ENCODE results near the gene WNT2.
"Not testable (repeated sequence)": the region's sequence is repeated elsewhere in the genome, so short reads cannot be mapped to it uniquely, and the experiment has no call there.

WNT2 gene

GRCh38 chr7:117251687-117252086, 71.2 kb downstream of the WNT2 start:
- no peak overlapping the region for H3K4me3 ChIP-seq (ENCODE audit: low read depth in 1 of 2, low read length in 2 of 2)
- no peak overlapping the region for H3K27ac ChIP-seq (ENCODE audit: low read length)
- no peaks in the 10 kb centered on the region for H3K4me1 ChIP-seq (ENCODE audit: control insufficient read depth in 1 of 2, insufficient read depth in 2 of 2, low read length in 2 of 2)
- no peaks in the 10 kb centered on the region for H3K36me3 ChIP-seq (ENCODE audit: control insufficient read depth in 1 of 2, insufficient read depth in 2 of 2, low read length in 2 of 2)
- no peaks in the 10 kb centered on the region for H3K9me3 ChIP-seq (ENCODE audit: control insufficient read depth in 1 of 2, low read length in 2 of 2)
- H3K27me3 ChIP-seq (ENCODE audit: low read depth, low read length), result no peaks in the 10 kb centered on the region

DNA sequence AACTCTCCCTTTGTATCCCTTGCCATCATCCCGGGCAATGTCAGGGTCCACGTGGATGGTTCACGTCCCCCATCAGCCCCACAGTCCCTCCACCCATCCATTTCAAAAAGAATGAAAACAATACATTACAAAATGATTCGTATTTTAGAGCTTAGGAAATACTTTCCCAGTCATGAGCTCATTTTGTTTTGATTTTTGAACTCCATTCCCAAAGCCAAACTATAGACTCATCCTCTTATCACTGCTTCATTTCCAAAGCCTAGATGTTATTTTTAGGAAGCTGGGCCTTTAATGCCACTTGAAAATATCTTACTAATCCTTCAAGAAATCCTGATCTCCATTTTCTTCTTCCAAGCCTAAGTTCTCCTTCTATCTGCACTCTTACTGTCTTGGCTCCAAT, 72.1 kb downstream of the WNT2 start:
- no peaks in the 10 kb centered on the region for H3K27me3 ChIP-seq (ENCODE audit: low read depth, low read length)
- no peak overlapping the region for H3K4me3 ChIP-seq (ENCODE audit: low read depth in 1 of 2, low read length in 2 of 2)
- no peaks in the 10 kb centered on the region for H3K9me3 ChIP-seq (ENCODE audit: control insufficient read depth in 1 of 2, low read length in 2 of 2)
- H3K36me3 ChIP-seq (ENCODE audit: control insufficient read depth in 1 of 2, insufficient read depth in 2 of 2, low read length in 2 of 2), result no peaks in the 10 kb centered on the region
- no peak overlapping the region for H3K27ac ChIP-seq (ENCODE audit: low read length)
- no peaks in the 10 kb centered on the region for H3K4me1 ChIP-seq (ENCODE audit: control insufficient read depth in 1 of 2, insufficient read depth in 2 of 2, low read length in 2 of 2)

DNA sequence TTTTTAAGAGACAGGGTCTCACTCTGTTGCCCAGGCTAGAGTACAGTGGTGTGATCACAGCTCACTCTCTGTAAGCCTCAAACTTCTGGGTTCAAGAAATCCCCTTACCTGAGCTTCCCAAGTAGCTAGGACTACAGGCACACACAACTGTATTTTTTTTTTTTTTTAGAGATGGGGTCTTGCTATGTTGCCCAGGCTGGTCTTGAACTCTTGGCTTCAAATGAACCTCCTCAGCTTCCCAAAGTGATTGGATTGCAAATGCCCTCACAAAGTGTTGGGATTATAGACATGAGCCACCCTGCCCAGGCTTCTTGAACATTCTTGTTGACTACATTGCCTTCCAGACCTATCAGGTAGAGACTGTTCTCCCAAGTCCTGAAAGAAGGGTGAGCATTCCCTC, 72.6 kb downstream of the WNT2 start:
- Histone ChIP-seq H3K9me3 (ENCODE audit: control insufficient read depth in 1 of 2, low read length in 2 of 2) (no peaks in the 10 kb centered on the region), H3K27ac (ENCODE audit: low read length) (no peak overlapping the region), H3K4me1 (ENCODE audit: control insufficient read depth in 1 of 2, insufficient read depth in 2 of 2, low read length in 2 of 2) (no peaks in the 10 kb centered on the region), H3K36me3 (ENCODE audit: control insufficient read depth in 1 of 2, insufficient read depth in 2 of 2, low read length in 2 of 2) (no peaks in the 10 kb centered on the region), H3K4me3 (ENCODE audit: low read depth in 1 of 2, low read length in 2 of 2) (no peak overlapping the region), H3K27me3 (ENCODE audit: low read depth, low read length) (no peaks in the 10 kb centered on the region)

DNA sequence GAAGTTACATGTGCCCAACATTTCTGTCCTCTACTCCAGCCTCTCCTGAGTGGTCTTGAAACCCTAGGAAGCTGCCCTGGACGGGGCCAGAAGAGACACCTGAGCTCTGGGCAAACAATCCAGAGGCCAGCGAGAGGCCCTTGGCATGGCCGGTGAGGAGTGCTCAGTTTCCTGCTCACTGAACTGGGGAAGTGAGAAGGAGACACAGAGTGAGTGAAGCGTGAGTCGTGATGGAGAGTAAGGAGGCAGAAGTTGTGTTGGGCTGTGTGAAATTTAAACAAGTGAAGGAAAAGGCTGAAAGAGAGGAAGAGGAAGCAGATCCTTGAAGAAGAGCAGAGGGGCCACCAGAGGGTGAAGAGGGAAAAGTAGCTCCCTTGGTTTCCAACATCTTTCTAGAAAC, 73.2 kb downstream of the WNT2 start:
- Histone ChIP-seq H3K4me3 (ENCODE audit: low read depth in 1 of 2, low read length in 2 of 2) (no peak overlapping the region), H3K27me3 (ENCODE audit: low read depth, low read length) (no peaks in the 10 kb centered on the region), H3K36me3 (ENCODE audit: control insufficient read depth in 1 of 2, insufficient read depth in 2 of 2, low read length in 2 of 2) (no peaks in the 10 kb centered on the region), H3K4me1 (ENCODE audit: control insufficient read depth in 1 of 2, insufficient read depth in 2 of 2, low read length in 2 of 2) (no peaks in the 10 kb centered on the region), H3K27ac (ENCODE audit: low read length) (no peak overlapping the region), H3K9me3 (ENCODE audit: control insufficient read depth in 1 of 2, low read length in 2 of 2) (no peaks in the 10 kb centered on the region)

DNA sequence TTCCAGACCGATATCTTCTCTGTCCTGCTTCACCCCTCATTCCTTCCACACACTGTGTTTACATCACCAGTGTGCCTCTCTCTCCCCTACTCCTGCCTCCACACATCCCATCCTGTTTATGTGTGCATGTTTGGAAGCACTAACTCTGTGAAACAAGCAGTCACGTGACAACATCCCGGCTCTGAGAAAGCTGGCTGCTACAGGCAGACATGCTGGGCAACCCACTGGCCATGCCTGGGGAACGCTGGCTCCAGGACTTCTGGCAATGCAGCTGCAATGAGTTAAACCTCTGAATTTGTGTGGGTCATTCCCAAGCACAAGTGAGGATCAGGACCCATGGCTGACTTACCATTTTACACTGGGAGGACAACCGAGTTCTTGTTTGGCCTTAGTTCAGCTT, 74.0 kb downstream of the WNT2 start:
- H3K4me3 ChIP-seq (ENCODE audit: low read depth in 1 of 2, low read length in 2 of 2), result no peak overlapping the region
- no peaks in the 10 kb centered on the region for H3K27me3 ChIP-seq (ENCODE audit: low read depth, low read length)
- no peak overlapping the region for H3K27ac ChIP-seq (ENCODE audit: low read length)
- no peaks in the 10 kb centered on the region for H3K9me3 ChIP-seq (ENCODE audit: control insufficient read depth in 1 of 2, low read length in 2 of 2)
- no peaks in the 10 kb centered on the region for H3K4me1 ChIP-seq (ENCODE audit: control insufficient read depth in 1 of 2, insufficient read depth in 2 of 2, low read length in 2 of 2)
- H3K36me3 ChIP-seq (ENCODE audit: control insufficient read depth in 1 of 2, insufficient read depth in 2 of 2, low read length in 2 of 2), result no peaks in the 10 kb centered on the region

DNA sequence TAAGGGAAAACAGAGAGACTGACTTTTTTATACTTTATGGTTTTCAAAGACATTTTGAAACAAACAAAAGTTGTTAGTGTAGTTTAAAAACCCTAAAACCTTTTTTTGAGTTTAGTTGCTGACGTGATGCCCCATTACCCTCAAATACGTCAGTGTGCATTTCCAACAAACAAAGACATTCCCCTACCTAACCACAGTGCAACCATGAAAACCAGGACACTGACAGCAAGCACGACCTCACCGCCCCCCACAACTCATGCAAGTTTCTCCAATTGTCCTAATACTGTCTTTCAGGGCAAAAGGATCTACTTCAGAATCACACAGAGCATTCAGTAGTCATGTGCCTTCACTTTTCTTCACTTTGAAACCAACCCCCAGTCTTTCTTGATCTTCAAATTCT, 75.0 kb downstream of the WNT2 start:
- no peaks in the 10 kb centered on the region for H3K4me1 ChIP-seq (ENCODE audit: control insufficient read depth in 1 of 2, insufficient read depth in 2 of 2, low read length in 2 of 2)
- H3K4me3 ChIP-seq (ENCODE audit: low read depth in 1 of 2, low read length in 2 of 2), result no peak overlapping the region
- H3K36me3 ChIP-seq (ENCODE audit: control insufficient read depth in 1 of 2, insufficient read depth in 2 of 2, low read length in 2 of 2), result no peaks in the 10 kb centered on the region
- no peak overlapping the region for H3K27ac ChIP-seq (ENCODE audit: low read length)
- H3K27me3 ChIP-seq (ENCODE audit: low read depth, low read length), result no peaks in the 10 kb centered on the region
- no peaks in the 10 kb centered on the region for H3K9me3 ChIP-seq (ENCODE audit: control insufficient read depth in 1 of 2, low read length in 2 of 2)

- H3K36me3 ChIP-seq (ENCODE audit: control insufficient read depth in 1 of 2, insufficient read depth in 2 of 2, low read length in 2 of 2); H3K4me3 ChIP-seq (ENCODE audit: low read depth in 1 of 2, low read length in 2 of 2); H3K9me3 ChIP-seq (ENCODE audit: control insufficient read depth in 1 of 2, low read length in 2 of 2); H3K27ac ChIP-seq (ENCODE audit: low read length); H3K27me3 ChIP-seq (ENCODE audit: low read depth, low read length); H3K4me1 ChIP-seq (ENCODE audit: control insufficient read depth in 1 of 2, insufficient read depth in 2 of 2, low read length in 2 of 2): not testable (repeated sequence)
These were observed 77.2 kb downstream of the WNT2 start for GRCh38 chr7:117245703-117246102.

DNA sequence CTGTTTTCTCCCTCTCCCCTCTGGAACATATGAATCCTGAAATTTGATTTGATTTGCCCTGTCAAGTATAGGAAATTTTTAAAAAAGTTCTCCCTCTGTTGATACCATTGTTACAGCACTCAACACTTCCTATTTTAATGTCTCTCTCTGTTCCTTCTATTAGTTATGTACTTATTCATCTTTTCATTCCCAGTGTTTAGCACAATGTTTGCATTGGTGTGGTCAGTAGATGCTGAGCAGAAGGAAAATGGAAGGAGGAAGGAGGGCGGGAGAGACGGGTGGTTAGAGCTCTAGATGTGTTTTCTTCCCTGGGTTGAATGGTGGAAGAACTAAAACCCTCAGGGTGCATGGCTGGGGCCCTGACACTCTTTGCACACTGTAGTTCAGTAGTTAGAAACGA, 79.5 kb downstream of the WNT2 start:
- Histone ChIP-seq H3K4me3 (ENCODE audit: low read depth in 1 of 2, low read length in 2 of 2) (no peak overlapping the region), H3K4me1 (ENCODE audit: control insufficient read depth in 1 of 2, insufficient read depth in 2 of 2, low read length in 2 of 2) (no peaks in the 10 kb centered on the region), H3K36me3 (ENCODE audit: control insufficient read depth in 1 of 2, insufficient read depth in 2 of 2, low read length in 2 of 2) (no peaks in the 10 kb centered on the region), H3K9me3 (ENCODE audit: control insufficient read depth in 1 of 2, low read length in 2 of 2) (no peaks in the 10 kb centered on the region), H3K27ac (ENCODE audit: low read length) (no peak overlapping the region), H3K27me3 (ENCODE audit: low read depth, low read length) (no peaks in the 10 kb centered on the region)

- Histone ChIP-seq H3K36me3 (ENCODE audit: control insufficient read depth in 1 of 2, insufficient read depth in 2 of 2, low read length in 2 of 2) (no peaks in the 10 kb centered on the region), H3K4me1 (ENCODE audit: control insufficient read depth in 1 of 2, insufficient read depth in 2 of 2, low read length in 2 of 2) (no peaks in the 10 kb centered on the region), H3K27ac (ENCODE audit: low read length) (no peak overlapping the region), H3K9me3 (ENCODE audit: control insufficient read depth in 1 of 2, low read length in 2 of 2) (no peaks in the 10 kb centered on the region), H3K27me3 (ENCODE audit: low read depth, low read length) (no peaks in the 10 kb centered on the region), H3K4me3 (ENCODE audit: low read depth in 1 of 2, low read length in 2 of 2) (no peak overlapping the region)
These were observed 81.8 kb downstream of the WNT2 start for GRCh38 chr7:117241088-117241487.

- Histone ChIP-seq H3K27me3 (ENCODE audit: low read depth, low read length) (no peaks in the 10 kb centered on the region), H3K36me3 (ENCODE audit: control insufficient read depth in 1 of 2, insufficient read depth in 2 of 2, low read length in 2 of 2) (no peaks in the 10 kb centered on the region), H3K4me1 (ENCODE audit: control insufficient read depth in 1 of 2, insufficient read depth in 2 of 2, low read length in 2 of 2) (no peaks in the 10 kb centered on the region), H3K9me3 (ENCODE audit: control insufficient read depth in 1 of 2, low read length in 2 of 2) (no peaks in the 10 kb centered on the region), H3K4me3 (ENCODE audit: low read depth in 1 of 2, low read length in 2 of 2) (no peak overlapping the region), H3K27ac (ENCODE audit: low read length) (no peak overlapping the region)
These were observed 83.9 kb downstream of the WNT2 start for GRCh38 chr7:117238937-117239336.

DNA sequence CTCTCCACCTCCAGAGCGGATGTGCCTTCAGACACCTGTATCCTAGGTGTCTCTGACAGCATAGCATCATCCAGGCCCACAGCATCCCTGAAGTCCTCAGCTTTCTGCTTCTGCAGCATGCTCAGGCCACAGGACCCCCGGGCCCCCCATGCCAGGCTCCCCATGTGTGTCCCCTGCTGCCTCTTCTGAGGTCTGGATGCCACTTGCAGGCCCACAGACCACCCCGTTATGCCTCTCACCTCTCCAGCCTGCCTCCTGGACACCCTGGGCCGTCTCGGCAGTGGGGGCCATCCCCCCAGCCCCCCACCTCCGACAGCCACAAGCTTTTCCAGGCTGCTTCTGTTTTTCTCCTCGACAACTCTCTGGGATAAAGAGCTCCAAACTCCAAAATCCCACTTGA, 84.4 kb downstream of the WNT2 start:
- H3K36me3 ChIP-seq (ENCODE audit: control insufficient read depth in 1 of 2, insufficient read depth in 2 of 2, low read length in 2 of 2), result no peaks in the 10 kb centered on the region
- H3K4me1 ChIP-seq (ENCODE audit: control insufficient read depth in 1 of 2, insufficient read depth in 2 of 2, low read length in 2 of 2), result no peaks in the 10 kb centered on the region
- no peak overlapping the region for H3K27ac ChIP-seq (ENCODE audit: low read length)
- H3K27me3 ChIP-seq (ENCODE audit: low read depth, low read length), result no peaks in the 10 kb centered on the region
- no peak overlapping the region for H3K4me3 ChIP-seq (ENCODE audit: low read depth in 1 of 2, low read length in 2 of 2)
- no peaks in the 10 kb centered on the region for H3K9me3 ChIP-seq (ENCODE audit: control insufficient read depth in 1 of 2, low read length in 2 of 2)

DNA sequence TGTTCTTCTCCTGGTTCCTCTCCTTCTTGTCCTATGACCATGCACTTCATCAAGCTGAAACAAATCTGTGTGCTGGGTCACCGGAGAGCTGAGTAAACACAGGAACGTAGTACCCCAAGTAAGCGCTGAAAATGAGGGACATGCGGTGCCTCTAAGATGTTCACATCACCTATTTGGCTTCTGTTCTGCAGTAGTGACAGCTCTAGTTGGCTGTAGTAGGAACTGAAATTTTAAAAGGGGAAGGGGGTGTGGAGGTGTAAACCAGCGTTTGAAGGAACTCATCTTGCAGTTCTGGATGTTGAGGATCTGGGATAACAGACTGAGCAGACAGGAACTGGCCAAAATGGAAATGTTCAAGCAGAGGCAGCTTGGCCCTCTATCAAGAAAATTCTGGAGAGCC, 85.2 kb downstream of the WNT2 start:
- no peaks in the 10 kb centered on the region for H3K27me3 ChIP-seq (ENCODE audit: low read depth, low read length)
- no peaks in the 10 kb centered on the region for H3K36me3 ChIP-seq (ENCODE audit: control insufficient read depth in 1 of 2, insufficient read depth in 2 of 2, low read length in 2 of 2)
- H3K27ac ChIP-seq (ENCODE audit: low read length), result no peak overlapping the region
- no peaks in the 10 kb centered on the region for H3K4me1 ChIP-seq (ENCODE audit: control insufficient read depth in 1 of 2, insufficient read depth in 2 of 2, low read length in 2 of 2)
- H3K9me3 ChIP-seq (ENCODE audit: control insufficient read depth in 1 of 2, low read length in 2 of 2), result no peaks in the 10 kb centered on the region
- H3K4me3 ChIP-seq (ENCODE audit: low read depth in 1 of 2, low read length in 2 of 2), result no peak overlapping the region
